H9 (cell line): Measurements from ENCODE around the gene RPL29. TPM values are rescaled to one million over a fixed set of nuclear protein-coding genes. Genes with fewer than 3 reads are reported as not detected.

ENCODE experiments used
- DNase-seq: peaks from one replicate; pipeline ENCODE4 v3.0.0-alpha.2; 2017
- H2AFZ ChIP-seq: one replicate; pipeline ENCODE4 v1.6.1; 2013; ENCODE audit warnings: mild to moderate bottlenecking, low read length, control low read depth, moderate library complexity
- H2AK5ac ChIP-seq: 2 replicates; pipeline ENCODE4 v1.6.1; 2013; ENCODE audit warnings: low read length, control low read depth, mixed read lengths; ENCODE audit not compliant: insufficient read length
- H2BK120ac ChIP-seq: one replicate; pipeline ENCODE4 v1.6.1; 2013; ENCODE audit warnings: low read depth, mild to moderate bottlenecking, low read length, control low read depth, inconsistent platforms; ENCODE audit not compliant: poor library complexity, severe bottlenecking
- H2BK12ac ChIP-seq: 2 replicates; pipeline ENCODE4 v1.6.1; 2013; ENCODE audit warnings: low read length, control low read depth, mixed read lengths, low read depth; ENCODE audit not compliant: insufficient read length
- H2BK15ac ChIP-seq: 2 replicates; pipeline ENCODE4 v1.6.1; 2013; ENCODE audit warnings: low read depth, low read length, control low read depth
- H2BK20ac ChIP-seq: one replicate; pipeline ENCODE4 v1.6.1; 2013; ENCODE audit warnings: low read depth, mild to moderate bottlenecking, low read length, control low read depth, inconsistent platforms; ENCODE audit not compliant: poor library complexity, severe bottlenecking
- H2BK5ac ChIP-seq: 2 replicates; pipeline ENCODE4 v1.6.1; 2013; ENCODE audit warnings: low read length, control low read depth, mixed read lengths; ENCODE audit not compliant: insufficient read length
- H3K14ac ChIP-seq: 2 replicates; pipeline ENCODE4 v1.6.1; 2013; ENCODE audit warnings: low read length, control low read depth; ENCODE audit not compliant: insufficient read depth
- H3K18ac ChIP-seq: 2 replicates; pipeline ENCODE4 v1.6.1; 2013; ENCODE audit warnings: low read depth, mild to moderate bottlenecking, mixed read lengths, low read length, control low read depth; ENCODE audit not compliant: insufficient read length
- H3K23ac ChIP-seq: 2 replicates; pipeline ENCODE4 v1.6.1; 2013; ENCODE audit warnings: low read length, control low read depth, mixed read lengths, low read depth; ENCODE audit not compliant: insufficient read length
- H3K23me2 ChIP-seq: 2 replicates; pipeline ENCODE4 v1.6.1; 2013; ENCODE audit warnings: low read depth, mild to moderate bottlenecking, mixed read lengths, low read length, control low read depth; ENCODE audit not compliant: insufficient read length, poor library complexity, severe bottlenecking
- H3K27ac ChIP-seq: 2 replicates; pipeline ENCODE4 v1.5.1; 2013; ENCODE audit warnings: low read length, control low read depth, mixed read lengths, low read depth; ENCODE audit not compliant: insufficient read length
- H3K27me3 ChIP-seq: 2 replicates; pipeline ENCODE4 v1.6.1; 2013; ENCODE audit warnings: low read length, control low read depth, inconsistent platforms; ENCODE audit not compliant: insufficient read depth
- H3K4ac ChIP-seq: 2 replicates; pipeline ENCODE4 v1.6.1; 2013; ENCODE audit warnings: low read depth, mild to moderate bottlenecking, control low read depth, inconsistent platforms, low read length, moderate library complexity
- H3K4me1 ChIP-seq: 2 replicates; pipeline ENCODE4 v1.6.1; 2013; ENCODE audit warnings: low read length, control low read depth, inconsistent platforms; ENCODE audit not compliant: insufficient read depth
- H3K4me2 ChIP-seq: 2 replicates; pipeline ENCODE4 v1.6.1; 2013; ENCODE audit warnings: low read length, control low read depth, mixed read lengths; ENCODE audit not compliant: insufficient read length, insufficient read depth
- H3K56ac ChIP-seq: 2 replicates; pipeline ENCODE4 v1.6.1; 2013; ENCODE audit warnings: low read depth, mild to moderate bottlenecking, mixed read lengths, low read length, control low read depth; ENCODE audit not compliant: insufficient read length
- H3K79me1 ChIP-seq: 2 replicates; pipeline ENCODE4 v1.6.1; 2013; ENCODE audit warnings: low read depth, mild to moderate bottlenecking, moderate library complexity, low read length, control low read depth, inconsistent platforms; ENCODE audit not compliant: insufficient read depth, poor library complexity, severe bottlenecking
- H3K79me2 ChIP-seq: 2 replicates; pipeline ENCODE4 v1.6.1; 2013; ENCODE audit warnings: low read length, control low read depth, inconsistent platforms; ENCODE audit not compliant: insufficient read depth
- H3K9ac ChIP-seq: 2 replicates; pipeline ENCODE4 v1.6.1; 2013; ENCODE audit warnings: low read length, control low read depth, mixed read lengths; ENCODE audit not compliant: insufficient read length; ENCODE audit errors: extremely low read depth
- H3K9me3 ChIP-seq: one replicate; pipeline ENCODE4 v1.6.1; 2013; ENCODE audit warnings: low read depth, low read length, inconsistent platforms; ENCODE audit not compliant: control insufficient read depth
- H3T11ph ChIP-seq: one replicate; pipeline ENCODE4 v1.6.1; 2013; ENCODE audit warnings: mild to moderate bottlenecking, low read length, control low read depth, inconsistent platforms
- H4K20me1 ChIP-seq: one replicate; pipeline ENCODE4 v1.6.1; 2013; ENCODE audit not compliant: control insufficient read depth, insufficient read length, insufficient read depth
- H4K5ac ChIP-seq: 2 replicates; pipeline ENCODE4 v1.6.1; 2013; ENCODE audit warnings: low read depth, mild to moderate bottlenecking, mixed read lengths, low read length, control low read depth; ENCODE audit not compliant: insufficient read length
- H4K8ac ChIP-seq: replicated peaks from 2 replicates; pipeline ENCODE4 v1.6.1; 2013; ENCODE audit warnings: low read length, control low read depth, mixed read lengths, low read depth; ENCODE audit not compliant: insufficient read length
- H4K91ac ChIP-seq: 2 replicates; pipeline ENCODE4 v1.6.1; 2013; ENCODE audit warnings: low read depth, mild to moderate bottlenecking, moderate library complexity, mixed read lengths, low read length, control low read depth; ENCODE audit not compliant: insufficient read length
- H3K27ac Mint-ChIP-seq, 3 experiments: 2 replicates in 2 of 3; 3 replicates in 1 of 3; pipeline ENCODE4 v1.8.0; 2020 to 2021; ENCODE audit warnings: mixed read lengths in 3 of 3, mild to moderate bottlenecking in 1 of 3, moderate library complexity in 1 of 3
- H3K27me3 Mint-ChIP-seq: 2 replicates; pipeline ENCODE4 v1.8.0; 2021; ENCODE audit warnings: low read depth, mild to moderate bottlenecking, moderate library complexity, mixed read lengths
- H3K36me3 Mint-ChIP-seq, 3 experiments: 2 replicates in 2 of 3; 3 replicates in 1 of 3; pipeline ENCODE4 v1.8.0; 2020 to 2021; ENCODE audit warnings: low read depth in 3 of 3, mixed read lengths in 3 of 3; ENCODE audit not compliant: insufficient read depth in 1 of 3
- H3K4me1 Mint-ChIP-seq, 2 experiments: 2 replicates each; pipeline ENCODE4 v1.8.0; 2020; ENCODE audit warnings: mixed read lengths in 2 of 2
- H3K4me3 Mint-ChIP-seq, 2 experiments: 2 replicates in 1 of 2; 3 replicates in 1 of 2; pipeline ENCODE4 v1.8.0; 2020 to 2021; ENCODE audit warnings: mild to moderate bottlenecking in 2 of 2, mixed read lengths in 2 of 2, moderate library complexity in 1 of 2
- H3K9me3 Mint-ChIP-seq, 2 experiments: 2 replicates in 1 of 2; 3 replicates in 1 of 2; pipeline ENCODE4 v1.8.0; 2020; ENCODE audit warnings: mild to moderate bottlenecking in 2 of 2, mixed read lengths in 2 of 2, moderate library complexity in 1 of 2
- CTCF ChIP-seq: fragments of 200-600 bp; sonication (generic); conservative IDR thresholded peaks from 3 replicates; pipeline ENCODE4 v1.8.0; 2021; ENCODE audit warnings: antibody characterized with exemption, mild to moderate bottlenecking
- WGBS: extraction: QIAGEN DNeasy Blood & Tissue Kit; methylation state at CpG from one replicate; pipeline ENCODE4 v1.1.7; 2013; ENCODE audit warnings: missing lambda C conversion rate, low lambda C conversion rate, mixed read lengths; ENCODE audit not compliant: insufficient read length; ENCODE audit errors: extremely low coverage; 5-methylcytosine and 5-hydroxymethylcytosine counted together
- total RNA-seq: library from RNA; stranded (reverse); gene quantifications from 2 replicates; pipeline ENCODE4 v1.2.1, GENCODE V29; 2021

Gene RPL29
- total RNA-seq, 1 experiment from 2014 or later = 1,592 TPM

- H3K79me1 ChIP-seq = no peaks in the 10 kb centered on the region
- no peak overlapping the region for H2BK120ac ChIP-seq
- no peaks in the 10 kb centered on the region for H3K27me3 ChIP-seq
- H3K4me2 ChIP-seq = no peak overlapping the region
- no peaks in the 10 kb centered on the region for H3K36me3 Mint-ChIP-seq
- peaks cover 3 to 16% of the 10 kb centered on the region in 2 experiments; a peak in 3 of 4 replicates for H3K4me1 Mint-ChIP-seq
- no peak overlapping the region for H3K4ac ChIP-seq
- H2BK12ac ChIP-seq = no peak overlapping the region
- H3K9ac ChIP-seq = no peak overlapping the region
- no peak overlapping the region for H2BK5ac ChIP-seq
- no peak overlapping the region for H3K23ac ChIP-seq
- no peak overlapping the region for H2BK20ac ChIP-seq
- no peak for TF ChIP-seq CTCF
- H3K9me3 ChIP-seq = no peaks in the 10 kb centered on the region
- no peaks in the 10 kb centered on the region for H3K79me2 ChIP-seq
- no peaks in the 10 kb centered on the region for H3K9me3 Mint-ChIP-seq
- H3K14ac ChIP-seq = no peak overlapping the region
- H3K27me3 Mint-ChIP-seq = peaks cover 2% of the 10 kb centered on the region
- no peak overlapping the region for H2AFZ ChIP-seq
- no peak overlapping the region for H3K27ac ChIP-seq
- H4K20me1 ChIP-seq = no peaks in the 10 kb centered on the region
- no peak overlapping the region for H4K5ac ChIP-seq
- no peak overlapping the region for H4K8ac ChIP-seq
- WGBS = no CpG with 5 or more reads among the region's 17 CpGs
- H3K27ac Mint-ChIP-seq = peak overlapping the region in 1 of 3 experiments; percentile 89; a peak in 2 of 7 replicates
- H3K4me3 Mint-ChIP-seq = no peak overlapping the region
- no peaks in the 10 kb centered on the region for H3K23me2 ChIP-seq
- no peak overlapping the region for H3T11ph ChIP-seq
- DNase-seq = no peak
- no peak overlapping the region for H2BK15ac ChIP-seq
- H4K91ac ChIP-seq = no peak overlapping the region
- H2AK5ac ChIP-seq = no peak overlapping the region
- no peaks in the 10 kb centered on the region for H3K4me1 ChIP-seq
- H3K56ac ChIP-seq = no peak overlapping the region
- H3K18ac ChIP-seq = no peak overlapping the region
These were observed 44.2 kb upstream of the RPL29 start for GRCh38 chr3:52039846-52040245.
